Activated CD4-positive, alpha-beta T cell treated with anti-CD3 and anti-CD28 coated beads for 4 hours (primary cell): Measurements from ENCODE around the gene CDX4.
"Not testable (repeated sequence)": the region's sequence is repeated elsewhere in the genome, so short reads cannot be mapped to it uniquely, and the experiment has no call there.

Source experiments
- DNase-seq, 2 donors: peaks; one replicate each; pipeline ENCODE4 v3.0.0-alpha.2; 2020

Gene CDX4, protein sequence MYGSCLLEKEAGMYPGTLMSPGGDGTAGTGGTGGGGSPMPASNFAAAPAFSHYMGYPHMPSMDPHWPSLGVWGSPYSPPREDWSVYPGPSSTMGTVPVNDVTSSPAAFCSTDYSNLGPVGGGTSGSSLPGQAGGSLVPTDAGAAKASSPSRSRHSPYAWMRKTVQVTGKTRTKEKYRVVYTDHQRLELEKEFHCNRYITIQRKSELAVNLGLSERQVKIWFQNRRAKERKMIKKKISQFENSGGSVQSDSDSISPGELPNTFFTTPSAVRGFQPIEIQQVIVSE

DNA sequence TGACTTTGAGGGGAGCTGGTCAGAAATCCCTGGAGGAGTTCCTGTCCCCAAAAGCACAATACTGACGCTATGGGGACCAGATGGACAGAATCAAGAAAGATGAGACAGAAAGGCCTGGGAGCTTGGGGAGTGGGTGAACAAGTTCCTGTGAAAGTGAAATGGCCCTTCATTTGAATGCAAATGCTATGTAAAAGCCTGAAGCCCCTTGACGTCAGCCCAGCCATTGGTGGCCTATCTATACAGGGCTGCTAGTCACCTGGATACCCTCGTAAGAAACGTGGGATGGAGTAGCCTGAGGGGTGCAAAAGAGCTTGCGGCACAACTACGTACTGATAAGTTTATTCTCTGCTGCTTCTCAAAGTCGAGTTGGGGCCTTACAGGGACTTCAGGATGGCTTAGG lies at the start of gene CDX4:
CDX4 (plus strand) TSS at position 223 of the 400 bp plus-strand sequence. CDS start 201 bp downstream, outside the sequence.
- DNase-seq: no peak

DNA sequence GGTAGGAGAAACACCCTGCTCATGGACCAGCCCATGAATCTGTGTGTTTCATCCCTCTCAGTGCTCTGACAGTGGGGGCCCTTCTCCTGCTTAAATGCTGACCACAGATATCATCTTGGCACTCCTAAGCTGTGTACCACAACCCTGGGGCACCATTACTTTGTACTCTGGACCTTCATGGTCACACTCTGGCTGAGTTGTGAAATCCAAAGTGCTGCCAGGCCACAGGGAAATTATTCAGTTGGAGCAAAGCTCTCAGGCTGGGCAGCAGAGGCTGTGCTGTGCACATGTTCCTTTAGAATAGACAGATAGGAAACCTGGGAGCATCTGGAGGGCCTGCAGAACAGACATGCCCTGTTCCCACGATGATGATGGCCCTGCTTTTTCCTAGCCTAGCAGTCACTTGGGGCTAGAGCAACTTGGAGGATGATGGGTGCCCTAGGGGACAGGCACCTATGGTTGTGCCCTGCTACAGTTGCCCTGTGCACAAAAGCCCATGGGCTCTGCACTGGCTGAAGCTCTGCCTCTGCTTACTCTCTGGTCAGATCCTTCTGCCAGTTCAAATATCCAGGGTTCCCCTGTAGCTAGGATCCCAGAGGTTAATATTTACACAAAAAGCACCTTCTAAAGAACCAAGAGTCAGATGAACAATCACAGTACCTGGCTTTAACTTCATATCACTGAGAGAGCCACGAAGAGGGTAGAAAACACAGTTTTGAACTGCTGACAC lies 48.5 kb upstream of the CDX4 start:
- DNase-seq: no peak

DNA sequence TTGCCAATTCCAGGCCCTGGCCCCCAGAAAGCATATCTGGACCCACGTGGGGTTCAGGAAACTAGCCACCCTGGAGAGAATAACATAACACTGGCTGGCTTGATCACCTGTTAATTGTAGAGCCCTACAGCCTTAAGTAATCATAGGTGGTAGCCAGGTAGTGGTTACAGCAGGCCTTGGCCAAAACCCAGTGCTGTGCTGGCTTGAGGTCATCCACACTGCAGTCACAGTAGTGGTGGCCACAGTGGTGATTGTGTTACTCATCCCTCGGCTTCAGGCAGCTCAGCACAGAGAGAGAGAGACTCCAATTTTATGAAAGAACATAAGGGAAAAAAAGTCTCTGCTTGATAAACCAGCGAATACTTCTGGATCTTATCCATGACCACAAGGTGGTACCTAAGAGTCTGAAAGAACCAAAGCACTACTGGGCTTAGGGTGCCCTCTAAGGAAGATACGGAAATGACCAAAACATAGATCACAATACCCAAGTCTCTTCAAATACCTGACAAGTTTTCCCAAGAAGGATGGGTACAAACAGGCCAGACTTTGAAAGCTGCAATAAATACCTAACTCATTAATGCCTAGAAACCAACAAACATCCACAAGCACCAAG lies 46.6 kb upstream of the CDX4 start:
- DNase-seq: no peak

DNA sequence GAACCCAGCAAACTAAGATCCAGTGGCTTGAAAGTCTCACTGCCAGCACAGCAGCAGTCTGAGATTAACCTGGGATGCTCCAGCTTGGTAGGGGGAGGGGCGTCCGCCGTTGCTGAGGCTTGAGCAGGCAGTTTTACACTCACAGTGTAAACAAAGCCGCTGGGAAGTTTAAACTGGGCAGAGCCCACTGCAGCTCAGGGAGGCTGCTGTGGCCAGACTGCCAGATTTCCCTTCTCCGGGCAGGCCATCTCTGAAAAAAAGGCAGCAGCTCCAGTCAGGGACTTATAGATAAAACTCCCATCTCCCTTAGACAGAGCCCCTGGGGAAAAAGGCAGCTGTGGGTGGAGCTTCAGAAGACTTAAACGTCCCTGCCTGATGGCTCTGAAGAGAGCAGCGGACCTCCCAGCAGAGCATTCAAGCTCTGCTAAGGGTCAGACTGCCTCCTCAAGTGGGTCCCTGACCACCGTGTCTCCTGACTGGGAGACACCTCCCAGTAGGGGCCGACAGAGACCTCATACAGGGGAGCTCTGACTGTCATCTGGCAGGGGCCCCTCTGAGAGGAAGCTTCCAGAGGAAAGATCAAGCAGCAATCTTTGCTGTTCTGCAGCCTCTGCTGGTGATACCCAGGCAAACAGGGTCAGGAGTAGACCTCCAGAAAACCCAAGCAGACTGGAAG lies 45.1 kb upstream of the CDX4 start:
- no peak for DNase-seq

DNA sequence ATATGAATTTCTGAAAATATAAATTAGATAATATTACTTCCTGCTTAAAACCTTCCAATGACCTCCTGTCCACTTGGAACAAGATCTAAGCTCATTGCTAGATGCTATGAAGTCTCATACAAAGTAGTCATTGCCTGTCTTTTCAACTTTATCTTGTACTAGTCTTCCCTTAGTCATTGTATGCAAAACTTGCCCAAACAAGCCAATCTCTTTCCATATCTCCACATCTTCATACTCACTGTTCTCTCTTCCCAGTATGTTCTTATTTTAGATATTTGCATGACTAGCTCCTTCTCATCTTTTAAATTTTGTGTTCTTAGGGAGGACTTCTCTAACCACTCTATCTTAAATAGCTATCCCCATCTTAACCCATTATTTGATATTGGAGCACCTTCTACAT lies 33.9 kb upstream of the CDX4 start:
- DNase-seq: no peak

DNA sequence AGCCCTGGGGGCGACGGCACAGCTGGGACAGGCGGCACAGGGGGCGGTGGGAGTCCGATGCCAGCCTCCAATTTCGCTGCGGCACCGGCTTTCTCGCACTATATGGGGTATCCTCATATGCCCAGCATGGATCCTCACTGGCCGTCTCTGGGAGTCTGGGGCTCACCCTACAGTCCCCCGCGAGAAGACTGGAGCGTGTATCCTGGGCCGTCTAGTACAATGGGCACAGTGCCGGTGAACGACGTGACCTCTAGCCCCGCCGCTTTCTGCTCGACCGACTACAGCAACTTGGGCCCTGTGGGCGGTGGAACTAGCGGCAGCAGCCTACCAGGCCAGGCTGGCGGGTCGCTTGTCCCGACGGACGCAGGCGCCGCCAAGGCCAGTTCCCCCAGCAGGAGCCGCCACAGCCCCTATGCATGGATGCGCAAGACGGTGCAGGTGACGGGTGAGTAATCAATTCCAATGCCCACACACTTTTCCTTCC lies 500 bp downstream of the CDX4 start:
- DNase-seq: no peak

DNA sequence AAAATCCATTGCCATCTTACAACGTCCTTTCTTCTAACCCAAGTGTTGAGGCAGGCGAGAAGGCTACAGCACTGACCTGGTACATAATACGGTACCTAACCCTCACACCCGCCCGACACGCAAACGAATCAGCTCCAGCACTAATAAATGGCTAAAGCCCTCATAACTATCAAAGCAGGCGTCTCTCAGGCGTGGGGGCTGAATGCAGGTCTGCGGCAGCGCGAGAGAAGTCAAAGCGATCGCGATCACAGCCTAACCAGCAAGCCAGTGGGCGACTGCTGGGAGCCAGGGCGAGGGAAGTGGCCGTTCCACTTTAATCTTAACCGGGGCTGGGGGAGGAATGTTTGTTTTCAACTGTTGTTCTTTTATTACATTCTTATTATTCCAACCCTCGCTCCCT lies 1.5 kb downstream of the CDX4 start:
- no peak for DNase-seq

DNA sequence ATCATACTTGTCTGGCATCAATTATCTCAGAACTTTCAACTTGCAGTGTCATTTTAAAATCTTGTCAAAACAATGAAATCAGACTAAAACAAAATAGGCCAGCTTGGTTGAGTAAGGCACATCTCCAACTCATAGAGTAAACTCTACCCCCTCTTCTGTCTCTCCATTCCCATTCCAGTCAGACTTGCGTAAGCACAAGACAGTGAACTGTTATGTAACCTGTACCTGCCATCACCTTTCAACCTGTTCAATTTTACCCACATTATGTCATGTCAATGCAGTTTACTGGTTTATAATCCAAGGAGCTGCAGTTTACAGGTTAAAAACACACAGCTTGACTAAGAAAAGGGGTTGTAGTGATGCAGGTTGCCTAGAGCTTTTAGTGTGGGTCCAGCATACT lies 8.3 kb downstream of the CDX4 start:
- no peak for DNase-seq

DNA sequence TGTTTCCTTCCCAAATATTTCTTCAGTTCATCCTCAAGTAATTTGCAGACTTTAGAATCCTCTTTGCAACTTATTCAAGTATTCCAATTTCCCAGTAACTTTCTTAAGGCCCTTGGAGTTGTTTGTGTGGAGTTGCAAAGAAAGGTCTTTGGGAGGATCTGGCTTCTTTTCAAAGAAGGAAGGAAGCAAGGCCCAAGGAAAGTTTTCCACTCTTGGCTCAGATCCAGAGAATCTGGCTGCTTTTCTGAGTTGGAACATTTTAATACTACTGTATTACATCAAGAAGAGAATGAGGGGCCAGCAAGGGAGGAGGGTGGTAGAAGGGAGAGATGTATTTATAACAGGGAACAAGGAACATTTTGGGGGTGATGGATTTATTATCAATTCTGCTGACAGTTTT lies 10.5 kb downstream of the CDX4 start:
- DNase-seq: no peak

DNA sequence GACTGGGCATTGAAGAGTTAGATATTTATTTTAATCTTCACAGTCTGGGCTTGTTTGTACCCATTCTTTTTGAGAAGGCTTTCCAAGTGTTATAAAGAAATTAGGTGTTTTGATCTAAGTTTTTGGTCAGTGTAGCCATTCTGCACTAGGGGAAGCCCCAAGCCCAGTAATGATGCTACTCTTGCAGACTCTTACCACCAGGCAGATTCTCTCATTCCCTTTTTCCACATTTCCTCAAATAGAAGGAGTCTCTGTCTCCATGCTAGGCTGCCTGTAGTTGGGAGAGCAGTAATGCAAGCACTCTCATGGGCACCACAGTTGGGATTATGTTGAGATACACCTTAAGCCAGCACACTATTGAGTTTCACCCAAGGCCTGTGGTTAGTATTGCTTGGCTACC lies 21.5 kb downstream of the CDX4 start:
- DNase-seq: no peak

DNA sequence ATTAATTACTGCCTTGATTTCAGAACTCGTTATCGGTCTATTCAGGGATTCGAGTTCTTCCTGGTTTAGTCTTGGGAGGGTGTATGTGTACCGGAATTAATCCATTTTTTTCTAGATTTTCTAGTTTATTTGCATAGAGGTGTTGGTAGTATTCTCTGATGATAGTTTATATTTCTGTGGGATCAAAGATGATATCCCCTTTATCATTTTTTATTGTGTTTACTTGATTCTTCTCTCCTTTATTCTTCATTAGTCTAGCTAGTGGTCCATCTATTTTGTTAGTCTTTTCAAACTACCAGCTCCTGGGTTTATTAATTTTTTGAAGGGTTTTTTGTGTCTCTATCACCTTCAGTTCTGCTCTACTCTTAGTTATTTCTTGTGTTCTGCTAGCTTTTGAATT lies 32.1 kb downstream of the CDX4 start:
- DNase-seq: no peak

DNA sequence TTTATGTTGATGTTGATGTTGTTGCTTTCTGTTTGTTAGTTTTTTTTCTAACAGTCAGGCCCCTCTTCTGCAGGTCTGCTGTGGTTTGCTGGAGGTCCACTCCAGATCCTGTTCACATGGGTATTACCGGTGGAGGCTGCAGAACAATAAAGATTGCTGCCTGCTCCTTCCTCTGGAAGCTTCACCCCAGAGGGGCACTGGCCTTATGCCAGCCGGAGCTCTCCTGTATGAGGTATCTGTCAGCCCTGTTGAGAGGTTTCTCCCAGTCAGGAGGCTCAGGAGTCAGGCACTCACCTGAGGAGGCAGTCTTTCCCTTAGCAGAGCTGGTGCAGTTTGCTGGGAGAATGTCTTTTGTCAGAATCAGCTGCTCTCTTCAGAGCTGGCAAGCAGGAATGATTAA lies 34.7 kb downstream of the CDX4 start:
- no peak for DNase-seq

DNA sequence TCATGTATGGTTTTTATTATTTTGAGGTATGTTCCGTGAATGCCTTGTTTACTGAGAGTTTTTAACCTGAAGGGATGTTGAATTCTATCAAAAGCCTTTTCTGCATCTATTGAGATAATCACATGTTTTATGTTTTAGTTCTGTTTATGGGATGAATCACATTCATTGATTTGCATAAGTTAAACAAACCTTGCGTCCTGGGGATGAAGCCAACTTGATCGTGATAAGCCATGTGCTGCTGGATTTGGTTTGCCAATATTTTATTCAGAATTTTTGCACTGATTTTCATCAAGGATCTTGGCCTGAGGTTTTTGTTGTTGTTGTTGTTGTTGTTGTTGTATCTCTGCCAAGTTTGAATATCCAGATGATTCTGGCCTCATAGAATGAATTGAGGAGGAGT lies 43.8 kb downstream of the CDX4 start:
- DNase-seq: no peak

DNA sequence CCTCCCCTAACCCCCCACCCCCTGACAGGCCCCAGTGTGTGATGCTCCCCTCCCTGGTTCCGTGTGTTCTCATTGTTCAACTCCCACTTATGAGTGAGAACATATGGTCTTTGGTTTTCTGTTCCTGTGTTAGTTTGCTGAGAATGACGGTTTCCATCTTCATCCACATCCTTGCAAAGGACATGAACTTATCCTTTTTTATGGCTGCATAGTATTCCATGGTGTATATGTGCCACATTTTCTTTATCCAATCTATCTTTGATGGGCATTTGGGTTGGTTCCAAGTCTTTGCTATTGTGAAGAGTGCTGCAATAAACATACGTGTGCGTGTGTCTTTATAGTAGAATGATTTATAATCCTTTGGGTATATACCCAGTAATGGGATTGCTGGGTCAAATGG lies 45.3 kb downstream of the CDX4 start:
- not testable (repeated sequence) for DNase-seq
